ENCODE measurements around the gene IGF2BP1.
"Not testable (repeated sequence)": the region's sequence is repeated elsewhere in the genome, so short reads cannot be mapped to it uniquely, and the experiment has no call there.

The IGF2BP1 gene

GRCh38 chr17:49016775-49017463, 19.7 kb downstream of the IGF2BP1 start:
- FAIRE-seq: no peak
- no peak for DNase-seq (ENCODE audit: extremely low spot score, insufficient read length, low read depth)

GRCh38 chr17:49018116-49018612, 21.0 kb downstream of the IGF2BP1 start:
- no peak for DNase-seq (ENCODE audit: extremely low spot score, insufficient read length, low read depth)
- no peak for FAIRE-seq

DNA sequence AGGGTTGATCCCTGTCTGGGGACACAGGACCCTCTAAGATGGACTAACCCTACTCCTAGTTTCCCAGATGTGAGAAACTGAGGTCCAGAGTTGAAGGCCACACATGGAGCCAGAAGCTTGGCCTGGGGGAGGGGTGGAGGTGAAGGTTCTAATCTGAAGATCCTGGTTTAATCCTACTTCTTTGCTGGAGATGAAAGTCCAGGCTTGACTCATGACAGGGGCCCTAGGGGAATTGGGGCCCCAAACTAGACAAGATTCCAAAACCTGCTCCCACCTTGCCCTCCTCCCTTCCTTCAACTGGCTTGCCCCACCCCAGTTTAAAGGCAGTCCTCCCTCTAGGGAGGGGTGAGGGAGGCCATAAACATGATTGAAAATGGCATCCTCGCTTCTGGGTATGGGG, 21.6 kb downstream of the IGF2BP1 start:
- DNase-seq (ENCODE audit: extremely low spot score, insufficient read length, low read depth) (no peak), FAIRE-seq (no peak)

- FAIRE-seq: no peak
- no peak for DNase-seq (ENCODE audit: extremely low spot score, insufficient read length, low read depth)
Measured at GRCh38 chr17:49020609-49021008, 23.4 kb downstream of the IGF2BP1 start.

GRCh38 chr17:49021095-49021767, 24.0 kb downstream of the IGF2BP1 start:
- DNase-seq (ENCODE audit: extremely low spot score, insufficient read length, low read depth): no peak
- no peak for FAIRE-seq

DNA sequence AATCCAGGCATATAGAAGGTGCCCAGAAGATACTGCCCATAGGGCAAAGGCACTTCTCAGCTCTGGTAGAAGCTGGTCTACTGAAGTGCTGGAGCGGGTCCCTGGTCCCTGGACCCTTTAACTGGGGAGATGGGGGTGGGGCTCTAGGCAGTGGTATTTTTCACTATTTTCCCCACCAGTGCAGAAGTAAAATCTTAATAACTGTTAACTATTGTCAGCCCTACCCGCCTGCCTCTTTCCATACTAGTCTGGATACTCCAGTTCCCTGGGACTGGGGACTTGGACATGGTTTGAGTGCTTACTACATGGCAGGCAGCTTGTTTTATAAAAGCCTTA, 24.6 kb downstream of the IGF2BP1 start:
- DNase-seq (ENCODE audit: extremely low spot score, insufficient read length, low read depth): no peak
- no peak for FAIRE-seq

DNA sequence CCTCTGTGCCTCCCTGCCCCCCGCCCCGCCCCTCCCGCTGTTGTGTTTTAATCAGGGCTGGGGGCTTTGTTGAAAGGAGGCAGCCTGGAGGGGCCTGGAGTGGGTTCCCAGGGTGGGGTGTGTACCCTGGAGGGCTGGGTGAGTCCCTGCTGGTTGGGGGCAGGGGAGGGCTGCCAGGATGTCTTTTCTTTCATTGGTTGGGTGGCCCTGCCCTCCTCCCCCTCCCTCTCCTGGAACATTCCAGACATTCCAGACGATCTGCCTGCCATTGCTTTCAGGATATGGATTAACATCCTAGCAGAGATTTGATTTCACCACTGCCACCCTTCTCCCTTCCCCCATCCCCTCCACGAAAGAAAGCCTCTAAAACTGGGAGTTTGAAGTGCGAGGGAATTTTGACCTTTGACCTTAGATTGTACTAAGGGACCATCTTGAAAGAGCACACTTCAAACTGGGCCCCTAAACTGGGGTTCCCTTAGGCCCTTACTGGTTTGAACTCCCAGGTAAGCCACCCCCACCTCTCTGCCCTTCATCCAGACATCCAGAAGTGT, 25.3 kb downstream of the IGF2BP1 start:
- DNase-seq (ENCODE audit: extremely low spot score, insufficient read length, low read depth) (no peak), FAIRE-seq (no peak)

- FAIRE-seq: no peak
- DNase-seq (ENCODE audit: extremely low spot score, insufficient read length, low read depth): no peak
Measured at GRCh38 chr17:49024523-49024922, 27.3 kb downstream of the IGF2BP1 start.

DNA sequence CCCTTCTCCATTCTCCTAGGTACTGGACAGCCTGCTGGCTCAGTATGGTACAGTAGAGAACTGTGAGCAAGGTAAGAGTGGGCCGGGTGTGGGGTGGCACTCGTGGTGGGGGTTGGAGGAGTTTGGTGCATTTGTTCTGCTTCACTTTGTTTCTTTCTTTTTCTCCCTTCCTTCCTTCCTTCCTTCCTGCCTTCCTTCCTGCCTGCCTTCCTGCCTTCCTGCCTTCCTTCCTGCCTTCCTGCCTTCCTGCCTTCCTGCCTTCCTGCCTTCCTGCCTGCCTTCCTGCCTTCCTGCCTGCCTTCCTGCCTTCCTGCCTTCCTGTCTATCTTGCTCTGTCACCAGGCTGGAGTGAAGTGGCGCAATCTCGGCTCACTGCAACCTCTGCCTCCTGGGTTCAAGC, 29.3 kb downstream of the IGF2BP1 start:
- FAIRE-seq; DNase-seq (ENCODE audit: extremely low spot score, insufficient read length, low read depth): not testable (repeated sequence)

GRCh38 chr17:49028271-49028670, 31.1 kb downstream of the IGF2BP1 start:
- no peak for FAIRE-seq
- no peak for DNase-seq (ENCODE audit: extremely low spot score, insufficient read length, low read depth)

GRCh38 chr17:49029801-49030200, 32.6 kb downstream of the IGF2BP1 start:
- FAIRE-seq: no peak

DNA sequence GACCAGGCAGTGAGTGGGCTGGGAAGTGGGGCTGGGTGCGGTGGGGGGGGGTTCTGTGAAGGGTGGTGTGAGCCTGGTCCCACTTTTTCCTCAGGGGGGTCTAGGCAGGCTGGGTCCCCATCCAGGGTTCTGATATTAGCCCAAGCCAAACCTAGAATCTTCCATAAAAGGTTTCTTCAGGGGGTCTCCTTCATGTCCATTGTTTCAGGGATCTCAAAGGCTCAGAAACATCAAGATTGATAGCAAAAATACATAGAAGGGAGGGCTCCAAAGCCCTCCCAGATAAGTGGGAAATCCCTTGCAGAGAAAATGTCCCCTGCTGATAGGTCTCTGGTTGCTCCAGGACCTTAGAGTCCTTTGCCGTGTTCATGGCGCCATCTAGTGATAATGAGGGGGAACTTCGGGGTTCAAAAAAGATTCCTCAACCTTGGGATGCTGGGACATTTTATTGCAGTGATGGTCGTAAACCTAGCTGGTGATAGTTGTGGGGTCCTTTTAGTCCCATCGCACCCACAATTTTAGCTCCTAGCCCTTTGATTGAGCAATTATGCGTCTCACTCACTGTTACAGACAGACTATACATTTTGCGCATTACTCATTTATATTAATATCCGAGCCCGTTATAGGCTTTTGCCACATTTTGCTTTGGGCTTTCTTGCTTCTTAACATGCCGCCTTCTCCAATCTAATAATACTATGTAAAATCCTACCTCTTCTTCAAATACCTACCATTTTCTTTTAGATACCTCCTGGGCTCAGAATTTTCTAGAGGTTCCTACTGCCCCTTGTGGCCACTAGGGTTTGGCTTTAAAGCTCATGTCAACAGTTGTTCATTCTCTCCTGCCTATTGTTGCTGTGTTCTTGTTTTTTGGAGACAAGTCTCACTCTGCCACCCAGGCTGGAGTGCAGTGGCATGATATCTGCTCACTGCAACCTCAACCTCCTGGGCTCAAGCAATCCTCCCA, 35.1 kb downstream of the IGF2BP1 start:
- FAIRE-seq (peak; percentile 77), DNase-seq (ENCODE audit: extremely low spot score, insufficient read length, low read depth) (peak; percentile 62)

More at GRCh38 chr17:49029801-49030200, 32.6 kb downstream of the IGF2BP1 start:
- no peak for DNase-seq (ENCODE audit: extremely low spot score, insufficient read length, low read depth)

DNA sequence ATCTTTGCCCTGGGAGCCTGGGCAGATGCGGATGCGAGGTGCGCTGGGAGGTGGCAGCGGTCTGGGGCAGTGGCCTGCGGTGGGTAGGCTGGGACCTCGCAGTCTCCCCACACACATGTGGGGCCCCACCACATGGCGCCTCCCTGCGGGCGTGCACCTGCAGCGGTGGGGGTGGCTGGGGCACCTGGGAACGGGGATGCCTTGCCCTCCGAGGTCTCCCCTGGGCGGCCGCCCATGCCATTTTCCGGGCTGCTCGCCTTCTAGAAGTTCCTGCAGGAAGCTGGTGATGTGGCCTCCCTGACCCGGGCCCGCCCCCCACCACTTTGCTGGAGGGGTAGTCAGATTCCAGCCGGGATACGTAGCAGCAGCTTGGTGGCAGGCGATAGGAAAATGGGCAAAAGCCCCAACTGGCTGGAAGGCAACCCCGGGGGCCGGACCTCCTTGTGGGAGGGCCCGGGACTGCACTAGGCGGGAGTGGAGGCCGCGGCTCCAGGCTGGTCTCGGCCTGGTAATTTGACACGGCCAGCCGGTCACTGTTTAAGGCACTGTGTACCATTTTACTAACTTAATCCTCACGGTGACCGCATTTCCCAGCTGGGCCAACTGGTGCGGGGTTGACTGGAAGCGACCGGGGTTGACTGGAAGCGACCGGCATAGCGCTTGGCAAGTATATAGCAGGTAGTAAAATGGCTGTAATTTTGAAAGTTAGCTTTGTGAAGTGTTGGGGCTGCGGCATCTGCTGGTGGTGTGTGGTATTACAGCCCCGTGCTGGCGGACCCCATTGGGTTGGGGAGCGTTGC, 38.5 kb downstream of the IGF2BP1 start:
- FAIRE-seq (no peak), DNase-seq (ENCODE audit: extremely low spot score, insufficient read length, low read depth) (peak; percentile 42)

DNA sequence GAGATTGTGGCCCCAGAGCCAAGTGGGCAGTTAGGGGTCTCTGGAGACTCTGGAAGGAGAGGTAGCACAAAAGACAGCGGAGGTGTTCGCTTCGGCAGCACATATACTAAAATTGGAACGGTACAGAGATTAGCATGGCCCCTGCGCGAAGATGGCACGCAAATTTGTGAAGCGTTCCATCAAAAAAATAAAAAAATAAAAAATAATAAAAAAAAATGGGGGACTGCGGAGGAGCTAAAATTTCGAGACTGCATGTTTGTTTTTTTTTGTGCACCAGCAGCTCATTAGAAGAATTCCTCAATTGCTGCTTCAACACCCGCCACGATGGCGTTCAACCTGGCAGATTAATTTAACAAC, 39.1 kb downstream of the IGF2BP1 start:
- no peak for DNase-seq (ENCODE audit: extremely low spot score, insufficient read length, low read depth)
- no peak for FAIRE-seq

DNA sequence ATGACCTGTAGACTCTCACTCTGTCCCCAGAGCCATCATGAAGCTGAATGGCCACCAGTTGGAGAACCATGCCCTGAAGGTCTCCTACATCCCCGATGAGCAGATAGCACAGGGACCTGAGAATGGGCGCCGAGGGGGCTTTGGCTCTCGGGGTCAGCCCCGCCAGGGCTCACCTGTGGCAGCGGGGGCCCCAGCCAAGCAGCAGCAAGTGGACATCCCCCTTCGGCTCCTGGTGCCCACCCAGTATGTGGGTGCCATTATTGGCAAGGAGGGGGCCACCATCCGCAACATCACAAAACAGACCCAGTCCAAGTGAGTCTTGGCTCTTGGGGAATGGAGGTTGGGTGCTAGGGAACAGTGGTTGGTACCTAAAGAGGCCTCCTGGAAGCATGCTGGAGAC, 41.0 kb downstream of the IGF2BP1 start:
- no peak for DNase-seq (ENCODE audit: extremely low spot score, insufficient read length, low read depth)
- FAIRE-seq: no peak

DNA sequence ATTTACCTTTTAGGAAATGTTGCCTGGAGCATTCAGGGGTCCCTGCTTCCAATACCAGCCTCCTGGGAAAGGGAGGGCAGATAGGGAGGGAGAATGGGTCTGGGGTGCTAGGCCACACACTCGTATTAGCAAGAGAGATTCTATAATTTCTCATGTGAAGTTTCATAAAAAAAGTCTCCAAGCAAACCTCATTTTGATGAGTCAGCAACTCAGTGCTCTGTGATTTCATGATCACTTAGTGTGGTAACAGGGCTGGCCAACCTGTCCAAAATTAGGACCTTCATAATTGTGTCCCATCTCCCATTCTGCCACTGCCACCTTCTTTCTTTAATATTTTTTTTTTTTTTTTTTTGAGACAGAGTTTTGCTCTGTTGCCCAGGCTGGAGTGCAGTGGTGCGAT, 41.4 kb downstream of the IGF2BP1 start:
- DNase-seq (ENCODE audit: extremely low spot score, insufficient read length, low read depth): no peak
- no peak for FAIRE-seq

GRCh38 chr17:49039518-49039917, 42.3 kb downstream of the IGF2BP1 start:
- DNase-seq (ENCODE audit: extremely low spot score, insufficient read length, low read depth); FAIRE-seq: not testable (repeated sequence)

DNA sequence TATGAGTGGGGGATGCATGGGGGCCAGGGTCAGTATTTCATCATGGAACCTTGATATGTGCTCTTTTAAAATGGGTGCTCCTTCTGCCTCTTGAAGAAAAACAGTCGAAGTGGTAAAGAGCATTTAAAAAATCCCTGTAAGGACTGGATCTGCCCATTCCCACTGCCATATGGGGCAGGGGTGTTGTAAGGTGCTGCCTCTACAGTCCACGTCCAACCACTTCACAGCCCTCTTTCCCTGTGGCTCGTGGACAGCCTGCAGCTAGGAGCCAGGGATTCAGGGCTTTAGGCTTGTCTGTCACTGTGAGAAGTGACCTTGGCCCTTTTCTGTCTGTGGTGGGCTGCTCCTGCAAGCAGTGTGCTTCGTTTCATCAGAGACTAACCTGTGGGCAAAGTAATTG, 44.3 kb downstream of the IGF2BP1 start:
- FAIRE-seq: no peak
- no peak for DNase-seq (ENCODE audit: extremely low spot score, insufficient read length, low read depth)

DNA sequence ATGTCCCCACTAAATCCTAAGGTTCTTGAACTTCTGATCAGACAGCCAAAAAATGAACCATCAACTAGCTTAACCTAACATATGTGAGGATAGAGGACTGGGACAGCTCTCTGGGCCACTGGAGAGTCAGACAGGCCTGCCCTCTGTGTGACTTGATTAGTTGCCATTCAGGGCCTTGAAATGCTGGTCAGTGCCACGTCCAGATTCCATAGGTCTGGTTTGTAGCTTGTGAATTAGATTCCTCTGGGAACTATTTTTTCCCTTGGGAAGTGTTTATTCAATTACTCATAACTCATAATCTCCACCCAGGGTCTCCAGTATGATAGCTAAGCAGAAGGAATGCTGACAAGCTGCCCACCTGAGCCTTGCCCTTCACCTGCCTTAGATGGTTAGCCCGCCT, 48.2 kb downstream of the IGF2BP1 start:
- DNase-seq (ENCODE audit: extremely low spot score, insufficient read length, low read depth): no peak
- FAIRE-seq: no peak

- no peak for DNase-seq (ENCODE audit: extremely low spot score, insufficient read length, low read depth)
- no peak for FAIRE-seq
Measured at GRCh38 chr17:49046912-49047311, 49.7 kb downstream of the IGF2BP1 start.

Measured in GM18507 (cell line).